BLaER1 treated with 17β-estradiol and CSF1 and Interleukin-3, amounts not matched to agents 10 nM and 100 nM (cell line): ENCODE data around the gene DDX10.
A peak's percentile ranks its signal among the peaks of the same experiment; 100 is the strongest.

Experiments
- H3K27ac ChIP-seq, 11 experiments: shearing (Covaris generic); formaldehyde crosslinking; 2 replicates each; pipeline ENCODE4 v1.8.1; 2022
- H3K27me3 ChIP-seq, 11 experiments: shearing (Covaris generic); formaldehyde crosslinking; 2 replicates each; pipeline ENCODE4 v1.8.1; 2022
- H3K36me3 ChIP-seq, 11 experiments: shearing (Covaris generic); formaldehyde crosslinking; 2 replicates each; pipeline ENCODE4 v1.8.1; 2022
- H3K4me1 ChIP-seq, 10 experiments: shearing (Covaris generic); formaldehyde crosslinking; 2 replicates each; pipeline ENCODE4 v1.8.1; 2022
- H3K4me2 ChIP-seq, 11 experiments: shearing (Covaris generic); formaldehyde crosslinking; 2 replicates each; pipeline ENCODE4 v1.8.1; 2022
- H3K4me3 ChIP-seq, 10 experiments: shearing (Covaris generic); formaldehyde crosslinking; 2 replicates each; pipeline ENCODE4 v1.8.1; 2022
- H3K9ac ChIP-seq, 11 experiments: shearing (Covaris generic); formaldehyde crosslinking; 2 replicates each; pipeline ENCODE4 v1.8.1; 2022
- H3K9me3 ChIP-seq, 11 experiments: shearing (Covaris generic); formaldehyde crosslinking; replicated peaks in 1 of 11; 2 replicates each; pipeline ENCODE4 v1.8.1; 2022
- H4K20me1 ChIP-seq, 11 experiments: shearing (Covaris generic); formaldehyde crosslinking; 2 replicates each; pipeline ENCODE4 v1.8.1; 2022
- Cebpa-rat ChIP-seq, 11 experiments: shearing (Covaris generic); IDR thresholded peaks; 2 replicates each; pipeline ENCODE4 v1.8.1; 2022

Gene DDX10

DNA sequence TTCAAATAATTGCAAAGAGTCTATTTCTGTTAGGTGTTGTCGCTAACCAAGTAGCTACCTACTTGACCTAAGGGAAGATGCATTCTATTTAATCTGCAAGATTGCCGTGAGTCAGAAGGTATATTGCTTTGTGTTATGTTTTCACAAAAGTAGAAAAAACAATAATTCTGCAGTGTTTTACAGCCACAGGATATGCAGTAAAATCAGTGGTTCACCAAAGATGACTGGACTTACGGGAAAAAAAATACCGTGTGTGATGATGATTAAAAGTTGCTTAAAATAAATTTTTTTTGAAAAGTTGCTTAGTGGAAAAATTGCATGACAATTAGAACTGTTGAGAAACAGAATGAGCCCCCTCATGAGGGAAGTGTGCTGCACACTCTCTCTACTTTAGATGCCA is 209.1 kb downstream of the DDX10 start:
- Histone ChIP-seq H3K9ac (no peak overlapping the region), H3K27ac (no peak overlapping the region)

DNA sequence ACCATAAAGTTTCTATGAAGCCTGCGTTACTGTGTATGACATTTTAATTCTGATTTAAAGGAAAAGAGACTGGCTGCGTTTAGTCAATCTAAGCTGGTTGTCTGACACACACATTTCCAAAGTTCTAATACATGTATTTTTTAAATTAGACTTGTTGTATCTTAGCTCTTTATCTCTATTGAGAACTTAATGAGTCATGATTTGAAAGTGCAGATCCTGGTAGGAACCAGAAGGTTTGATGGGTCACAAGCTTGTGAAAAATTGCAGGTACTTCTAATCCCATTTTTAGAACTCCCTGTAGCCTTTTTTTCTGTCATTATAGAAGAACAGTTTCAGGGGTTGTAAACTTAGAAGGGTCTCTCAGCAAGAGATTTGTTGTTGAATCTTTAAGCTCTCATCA is 210.3 kb downstream of the DDX10 start:
- no peak for TF ChIP-seq Cebpa-rat (IDR thresholded peaks at IDR 0.05)

More for the DNA sequence above, 209.1 kb downstream of the DDX10 start:
- Histone ChIP-seq H3K4me3 (no peak overlapping the region), H3K9me3 (no peaks in the 10 kb centered on the region), H4K20me1 (peaks cover 0 to 32% (median 0%) of the 10 kb centered on the region in 11 experiments; a peak in 3 of 22 replicates), H3K4me2 (no peak overlapping the region), H3K36me3 (no peaks in the 10 kb centered on the region; a peak in 2 of 22 replicates), H3K27me3 (no peaks in the 10 kb centered on the region), H3K4me1 (peaks cover 0 to 8% (median 0%) of the 10 kb centered on the region in 10 experiments; a peak in 1 of 20 replicates)
- no peak for TF ChIP-seq Cebpa-rat (IDR thresholded peaks at IDR 0.05)

DNA sequence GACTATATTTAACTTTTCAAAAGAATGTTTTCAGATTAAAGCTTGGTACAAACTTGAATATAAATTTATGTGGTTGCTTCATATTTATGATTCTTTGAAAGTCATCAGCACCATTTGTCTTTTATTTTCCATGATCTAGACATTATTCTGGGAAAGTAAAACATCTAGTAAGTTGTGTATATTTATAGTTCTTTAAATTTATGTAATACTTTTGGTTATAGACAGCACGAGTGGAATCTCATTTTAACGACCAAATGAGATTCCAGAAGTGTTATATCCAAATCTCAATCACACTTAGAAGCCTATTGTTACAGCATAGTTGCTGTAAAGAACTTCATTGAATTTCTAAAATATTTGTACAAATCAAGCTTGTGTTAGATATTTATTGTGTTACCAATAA is 212.3 kb downstream of the DDX10 start:
- H4K20me1 ChIP-seq: peaks cover 0 to 12% (median 0%) of the 10 kb centered on the region in 11 experiments; a peak in 2 of 22 replicates
- no peak overlapping the region for H3K4me2 ChIP-seq
- H3K4me3 ChIP-seq: no peak overlapping the region
- H3K27me3 ChIP-seq: no peaks in the 10 kb centered on the region
- peaks cover 0 to 4% (median 0%) of the 10 kb centered on the region in 11 experiments; a peak in 1 of 22 replicates for H3K9me3 ChIP-seq
- H3K4me1 ChIP-seq: peaks cover 0 to 10% (median 0%) of the 10 kb centered on the region in 10 experiments; a peak in 2 of 20 replicates
- H3K9ac ChIP-seq: no peak overlapping the region
- TF ChIP-seq Cebpa-rat (IDR thresholded peaks at IDR 0.05): no peak
- H3K36me3 ChIP-seq: no peaks in the 10 kb centered on the region; a peak in 2 of 22 replicates
- H3K27ac ChIP-seq: no peak overlapping the region

More for the DNA sequence above, 210.3 kb downstream of the DDX10 start:
- Histone ChIP-seq H3K27ac (no peak overlapping the region), H4K20me1 (peaks cover 0 to 27% (median 0%) of the 10 kb centered on the region in 11 experiments; a peak in 3 of 22 replicates), H3K4me1 (peaks cover 0 to 8% (median 0%) of the 10 kb centered on the region in 10 experiments; a peak in 1 of 20 replicates), H3K4me3 (no peak overlapping the region), H3K9ac (no peak overlapping the region), H3K36me3 (no peaks in the 10 kb centered on the region; a peak in 2 of 22 replicates), H3K27me3 (no peaks in the 10 kb centered on the region), H3K4me2 (no peak overlapping the region), H3K9me3 (peaks cover 0 to 2% (median 0%) of the 10 kb centered on the region in 11 experiments; a peak in 1 of 22 replicates)

DNA sequence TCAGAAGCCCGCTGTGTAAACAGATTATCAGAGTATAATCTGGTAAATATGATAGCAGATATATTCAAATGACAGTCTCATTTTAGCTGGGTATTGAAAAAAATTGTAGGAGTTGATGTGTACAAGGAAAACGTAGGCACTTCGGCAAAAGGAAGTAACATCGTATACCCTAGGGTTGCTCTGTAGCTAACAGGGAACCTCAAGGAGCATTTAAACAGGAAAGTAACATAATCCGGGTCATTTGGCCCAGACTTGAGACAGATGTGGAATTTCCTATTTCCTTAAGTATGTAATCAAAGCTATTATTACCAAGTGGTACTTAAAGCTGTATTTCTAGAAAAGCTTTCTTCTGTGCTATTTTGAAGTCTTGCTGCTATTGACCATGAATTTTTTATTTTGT is 215.6 kb downstream of the DDX10 start:
- Histone ChIP-seq H3K36me3 (no peaks in the 10 kb centered on the region; a peak in 2 of 22 replicates), H4K20me1 (peaks cover 0 to 18% (median 0%) of the 10 kb centered on the region in 11 experiments; a peak in 2 of 22 replicates), H3K4me3 (no peak overlapping the region), H3K4me2 (no peak overlapping the region), H3K27ac (no peak overlapping the region), H3K4me1 (peaks cover 0 to 21% (median 0%) of the 10 kb centered on the region in 10 experiments; a peak in 6 of 20 replicates), H3K9ac (no peak overlapping the region), H3K9me3 (peaks cover 0 to 4% (median 0%) of the 10 kb centered on the region in 11 experiments; a peak in 1 of 22 replicates), H3K27me3 (no peaks in the 10 kb centered on the region)
- no peak for TF ChIP-seq Cebpa-rat (IDR thresholded peaks at IDR 0.05)

DNA sequence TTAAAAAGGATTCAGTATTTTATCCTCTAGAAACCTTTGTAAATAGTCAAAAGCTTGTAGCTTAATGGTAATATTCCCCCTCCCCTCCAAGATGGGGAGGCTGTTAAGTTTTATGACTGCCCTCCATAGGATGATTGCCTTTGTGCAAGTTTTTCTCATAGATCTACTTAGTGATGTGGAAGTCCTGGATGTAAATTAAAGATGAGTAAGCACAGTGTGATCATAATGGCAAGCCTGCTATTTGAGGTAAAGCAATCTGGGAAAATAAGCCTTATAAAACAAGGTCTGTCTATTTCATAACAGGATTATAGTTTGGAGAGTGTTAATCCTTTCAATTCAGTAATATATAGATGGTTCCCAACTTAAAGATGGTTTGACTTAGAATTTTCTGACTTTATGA is 216.3 kb downstream of the DDX10 start:
- Histone ChIP-seq H3K36me3 (no peaks in the 10 kb centered on the region; a peak in 1 of 22 replicates), H3K4me1 (peaks cover 0 to 21% (median 0%) of the 10 kb centered on the region in 10 experiments; a peak in 6 of 20 replicates), H3K9ac (no peak overlapping the region), H3K27ac (no peak overlapping the region), H3K9me3 (peaks cover 0 to 4% (median 0%) of the 10 kb centered on the region in 11 experiments; a peak in 1 of 22 replicates), H3K27me3 (no peaks in the 10 kb centered on the region), H3K4me3 (no peak overlapping the region), H3K4me2 (no peak overlapping the region), H4K20me1 (peaks cover 0 to 18% (median 0%) of the 10 kb centered on the region in 11 experiments; a peak in 2 of 22 replicates)
- no peak for TF ChIP-seq Cebpa-rat (IDR thresholded peaks at IDR 0.05)

DNA sequence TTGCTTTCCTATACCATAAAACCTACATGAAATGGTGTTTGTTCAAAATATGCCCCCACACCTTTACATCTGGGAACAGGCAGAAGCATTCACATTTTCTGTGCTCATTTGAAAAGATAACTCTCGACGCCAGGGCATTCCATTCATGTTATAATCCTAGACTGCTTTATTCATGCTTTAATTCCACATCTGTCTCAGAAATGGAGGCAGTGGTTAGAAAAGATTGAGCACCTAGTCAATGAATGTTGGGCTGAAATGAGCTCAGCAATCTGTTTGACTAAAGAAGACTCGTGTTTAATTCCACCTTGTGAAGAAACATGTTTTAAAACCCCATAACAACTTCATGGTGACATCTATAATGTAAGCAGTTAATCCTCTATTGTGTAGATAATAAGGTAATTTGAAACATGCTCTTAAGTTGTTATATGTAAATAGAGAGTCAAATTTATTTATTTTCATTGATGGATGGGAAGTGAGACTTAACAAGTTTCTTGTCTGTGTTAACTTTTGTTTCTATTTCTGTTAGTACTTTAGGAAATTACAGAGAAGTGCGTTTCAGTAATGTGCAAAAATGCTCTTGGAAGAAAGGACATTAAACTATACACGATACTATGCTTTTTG is 217.5 kb downstream of the DDX10 start:
- Histone ChIP-seq H3K4me3 (no peak overlapping the region), H3K4me2 (peak overlapping the region in 2 of 11 experiments; percentile 38 to 58; a peak in 1 of 22 replicates), H3K36me3 (no peaks in the 10 kb centered on the region; a peak in 1 of 22 replicates), H3K27me3 (no peaks in the 10 kb centered on the region), H3K9ac (no peak overlapping the region), H3K4me1 (peaks cover 0 to 21% (median 0%) of the 10 kb centered on the region in 10 experiments; a peak in 6 of 20 replicates), H4K20me1 (peaks cover 0 to 18% (median 0%) of the 10 kb centered on the region in 11 experiments; a peak in 2 of 22 replicates), H3K9me3 (peaks cover 0 to 4% (median 0%) of the 10 kb centered on the region in 11 experiments; a peak in 1 of 22 replicates), H3K27ac (no peak overlapping the region)
- TF ChIP-seq Cebpa-rat (IDR thresholded peaks at IDR 0.05): no peak

DNA sequence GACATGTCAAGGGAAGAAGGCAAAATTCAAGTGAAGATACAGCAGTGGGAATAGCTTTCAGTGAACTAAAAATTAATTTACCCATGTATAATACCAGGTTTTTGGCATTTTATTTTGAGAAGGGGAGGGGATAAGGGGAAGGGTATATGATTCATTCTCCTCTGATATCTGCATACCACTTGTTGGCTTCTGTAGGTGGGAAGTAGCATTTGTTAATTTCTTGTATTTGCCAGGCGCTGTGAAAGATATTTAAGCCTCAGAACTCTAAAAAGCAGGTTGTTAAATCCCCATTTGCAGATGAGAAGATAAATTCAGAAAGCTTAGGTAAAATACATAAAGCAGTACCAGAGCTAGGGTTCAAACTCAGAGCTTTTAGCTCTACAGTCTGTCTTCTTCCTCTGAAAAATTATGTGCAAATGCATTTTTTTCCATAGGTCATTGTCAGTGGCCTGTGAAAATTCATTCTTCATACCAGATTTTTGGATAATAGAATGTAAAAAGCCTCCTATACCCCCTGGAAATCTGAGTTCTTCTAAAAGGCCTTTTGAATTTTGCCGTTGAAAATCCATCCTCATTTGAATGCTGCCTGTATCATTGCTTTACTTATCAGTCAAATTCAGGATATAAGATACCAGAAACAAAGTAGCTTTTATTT is 221.3 kb downstream of the DDX10 start:
- H3K27ac ChIP-seq: no peak overlapping the region

DNA sequence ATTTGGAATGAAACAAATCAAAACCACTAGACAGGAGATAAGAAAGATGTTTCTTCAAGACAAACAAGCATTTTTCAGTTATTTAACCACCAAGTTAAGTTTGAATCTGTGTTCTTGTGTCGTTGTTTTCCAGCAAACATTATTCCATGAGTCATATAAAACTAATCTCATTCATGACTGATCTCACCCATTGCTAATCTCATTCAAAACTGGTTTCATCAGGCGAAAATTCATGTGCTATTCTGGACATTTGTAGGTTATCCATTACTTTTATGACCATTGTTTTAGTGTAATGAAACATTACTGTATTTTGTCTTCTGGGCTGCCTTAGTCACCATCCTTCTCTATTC is 221.8 kb downstream of the DDX10 start:
- Histone ChIP-seq H3K27me3 (no peaks in the 10 kb centered on the region), H3K36me3 (no peaks in the 10 kb centered on the region; a peak in 1 of 22 replicates), H3K27ac (no peak overlapping the region), H4K20me1 (peaks cover 0 to 41% (median 0%) of the 10 kb centered on the region in 11 experiments; a peak in 7 of 22 replicates), H3K4me3 (no peak overlapping the region), H3K4me1 (peaks cover 0 to 21% (median 0%) of the 10 kb centered on the region in 10 experiments; a peak in 6 of 20 replicates), H3K4me2 (no peak overlapping the region), H3K9me3 (no peaks in the 10 kb centered on the region), H3K9ac (no peak overlapping the region)
- TF ChIP-seq Cebpa-rat (IDR thresholded peaks at IDR 0.05): no peak

More for the DNA sequence above, 221.3 kb downstream of the DDX10 start:
- peaks cover 0 to 40% (median 0%) of the 10 kb centered on the region in 11 experiments; a peak in 6 of 22 replicates for H4K20me1 ChIP-seq
- no peak overlapping the region for H3K4me2 ChIP-seq
- H3K9me3 ChIP-seq: no peaks in the 10 kb centered on the region
- peaks cover 0 to 21% (median 0%) of the 10 kb centered on the region in 10 experiments; a peak in 6 of 20 replicates for H3K4me1 ChIP-seq
- no peak overlapping the region for H3K9ac ChIP-seq
- H3K36me3 ChIP-seq: no peaks in the 10 kb centered on the region; a peak in 1 of 22 replicates
- no peaks in the 10 kb centered on the region for H3K27me3 ChIP-seq
- no peak for TF ChIP-seq Cebpa-rat (IDR thresholded peaks at IDR 0.05)
- no peak overlapping the region for H3K4me3 ChIP-seq
